ENCODE results near the gene TIAM1.

GRCh38 chr21:31348188-31348587, 4.1 kb upstream of the TIAM1 start:
- no peak for TF ChIP-seq CTCF (IDR thresholded peaks at IDR 0.05)
- TF ChIP-seq POLR2A (IDR thresholded peaks at IDR 0.05) = no peak

All from prostate gland (tissue), 2 donors.